ENCODE measurements around the gene AACS.

DNA sequence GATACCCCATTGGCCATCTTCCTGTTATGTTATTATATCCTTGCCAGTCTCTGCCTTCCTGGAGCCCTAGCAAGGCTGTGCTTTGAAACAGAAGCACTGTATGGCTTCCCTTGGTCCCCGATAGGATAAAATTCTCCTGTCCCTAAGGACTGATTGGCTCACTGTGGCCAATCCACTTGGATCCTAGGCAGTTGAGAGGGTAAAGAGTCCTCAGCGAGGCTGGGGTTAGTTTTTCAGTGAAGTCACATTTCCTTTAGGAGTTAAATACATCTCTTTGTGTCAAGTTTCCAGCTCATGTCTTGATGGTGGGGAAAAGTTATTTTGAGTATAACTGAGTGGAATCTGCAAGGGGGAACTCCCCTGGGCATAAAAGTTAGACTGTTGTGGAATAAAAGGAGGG, 7.3 kb downstream of the AACS start:
- TF ChIP-seq, protein P1, sequence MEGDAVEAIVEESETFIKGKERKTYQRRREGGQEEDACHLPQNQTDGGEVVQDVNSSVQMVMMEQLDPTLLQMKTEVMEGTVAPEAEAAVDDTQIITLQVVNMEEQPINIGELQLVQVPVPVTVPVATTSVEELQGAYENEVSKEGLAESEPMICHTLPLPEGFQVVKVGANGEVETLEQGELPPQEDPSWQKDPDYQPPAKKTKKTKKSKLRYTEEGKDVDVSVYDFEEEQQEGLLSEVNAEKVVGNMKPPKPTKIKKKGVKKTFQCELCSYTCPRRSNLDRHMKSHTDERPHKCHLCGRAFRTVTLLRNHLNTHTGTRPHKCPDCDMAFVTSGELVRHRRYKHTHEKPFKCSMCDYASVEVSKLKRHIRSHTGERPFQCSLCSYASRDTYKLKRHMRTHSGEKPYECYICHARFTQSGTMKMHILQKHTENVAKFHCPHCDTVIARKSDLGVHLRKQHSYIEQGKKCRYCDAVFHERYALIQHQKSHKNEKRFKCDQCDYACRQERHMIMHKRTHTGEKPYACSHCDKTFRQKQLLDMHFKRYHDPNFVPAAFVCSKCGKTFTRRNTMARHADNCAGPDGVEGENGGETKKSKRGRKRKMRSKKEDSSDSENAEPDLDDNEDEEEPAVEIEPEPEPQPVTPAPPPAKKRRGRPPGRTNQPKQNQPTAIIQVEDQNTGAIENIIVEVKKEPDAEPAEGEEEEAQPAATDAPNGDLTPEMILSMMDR (IDR thresholded peaks at IDR 0.05) = no peak
- TF ChIP-seq POLR2A (IDR thresholded peaks at IDR 0.05) = no peak
